ACC112 (cell line): Measurements from ENCODE around the gene ADAMTS3.

Source experiments
- H2AFZ ChIP-seq: fragments of 200-600 bp; sonication (generic); one replicate; pipeline ENCODE4 v1.6.0; 2017; ENCODE audit warnings: antibody characterized with exemption, low read length; ENCODE audit not compliant: unreplicated experiment
- H3K27ac ChIP-seq: fragments of 200-600 bp; sonication (generic); 2 replicates; pipeline ENCODE4 v1.5.1; 2014; ENCODE audit warnings: low read depth, mild to moderate bottlenecking, antibody characterized with exemption, low read length, moderate library complexity
- H3K27me3 ChIP-seq: fragments of 200-600 bp; sonication (generic); 2 replicates; pipeline ENCODE4 v1.6.1; 2014; ENCODE audit warnings: mild to moderate bottlenecking, antibody characterized with exemption, low read length, moderate library complexity, mixed read lengths; ENCODE audit not compliant: insufficient read depth
- H3K36me3 ChIP-seq: fragments of 200-600 bp; sonication (generic); 2 replicates; pipeline ENCODE4 v1.6.1; 2016; ENCODE audit warnings: mild to moderate bottlenecking, antibody characterized with exemption, low read length, moderate library complexity, mixed read lengths; ENCODE audit not compliant: insufficient read depth
- H3K4me1 ChIP-seq: fragments of 200-600 bp; sonication (generic); one replicate; pipeline ENCODE4 v1.6.1; 2016; ENCODE audit warnings: low read length, mixed read lengths; ENCODE audit not compliant: insufficient read depth, unreplicated experiment, control insufficient read depth
- H3K4me3 ChIP-seq: fragments of 200-600 bp; sonication (generic); 2 replicates; pipeline ENCODE4 v1.5.1; 2014; ENCODE audit warnings: mild to moderate bottlenecking, low read depth, low read length
- H3K79me2 ChIP-seq: fragments of 200-600 bp; sonication (generic); one replicate; pipeline ENCODE4 v1.6.0; 2016; ENCODE audit warnings: low read length; ENCODE audit not compliant: control insufficient read depth, unreplicated experiment, insufficient read depth

The ADAMTS3 gene

DNA sequence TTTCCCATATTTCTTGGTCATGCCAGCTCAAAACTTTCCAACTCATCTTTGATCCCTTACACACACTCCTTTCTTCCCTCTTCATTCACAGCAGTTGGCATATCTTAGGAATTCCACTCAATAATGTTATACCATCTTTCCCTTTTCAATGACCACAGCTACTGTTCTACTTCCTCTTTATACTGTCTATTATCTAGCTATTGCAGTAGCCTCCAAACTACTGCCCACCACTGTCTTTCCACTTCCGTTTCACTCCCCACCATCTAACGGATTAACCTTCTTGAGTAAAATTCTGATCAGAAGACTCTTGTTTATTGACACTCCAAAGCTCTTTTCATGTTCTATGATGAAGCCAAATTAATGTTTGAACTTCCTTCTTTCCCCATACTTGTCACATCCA is 55.8 kb downstream of the ADAMTS3 start:
- no peaks in the 10 kb centered on the region for H3K4me1 ChIP-seq
- no peaks in the 10 kb centered on the region for H3K27me3 ChIP-seq
- H3K79me2 ChIP-seq, result no peaks in the 10 kb centered on the region
- H3K27ac ChIP-seq, result no peak overlapping the region
- no peak overlapping the region for H2AFZ ChIP-seq
- no peaks in the 10 kb centered on the region for H3K36me3 ChIP-seq
- H3K4me3 ChIP-seq, result no peak overlapping the region

DNA sequence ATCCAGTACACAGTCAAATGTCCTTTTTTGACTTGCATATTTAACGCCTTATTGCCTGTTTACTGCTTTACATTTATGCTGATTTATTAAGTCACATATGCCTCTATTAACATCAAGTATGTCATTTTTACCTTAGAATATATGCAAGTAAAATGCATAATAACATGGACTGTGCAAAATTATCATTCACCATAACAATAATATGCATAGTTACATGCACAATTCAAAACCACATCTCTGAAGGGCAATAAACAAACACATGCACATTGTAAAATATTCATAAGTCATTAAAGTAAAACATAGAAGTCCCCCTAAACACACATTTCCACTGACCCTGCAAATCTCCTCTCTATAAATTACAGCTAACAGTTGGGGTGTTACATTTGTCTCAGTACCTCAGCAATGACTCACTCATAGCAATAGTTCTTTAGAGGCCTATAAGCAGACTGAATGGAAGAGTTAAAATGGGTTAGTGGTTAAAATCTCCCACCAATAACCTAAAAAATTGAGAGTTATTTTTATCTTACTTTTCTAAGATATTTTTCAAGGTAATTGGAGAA is 61.1 kb downstream of the ADAMTS3 start:
- no peaks in the 10 kb centered on the region for H3K36me3 ChIP-seq
- H2AFZ ChIP-seq, result no peak overlapping the region
- H3K27ac ChIP-seq, result no peak overlapping the region
- H3K27me3 ChIP-seq, result no peaks in the 10 kb centered on the region
- no peak overlapping the region for H3K4me3 ChIP-seq
- no peaks in the 10 kb centered on the region for H3K79me2 ChIP-seq
- H3K4me1 ChIP-seq, result no peaks in the 10 kb centered on the region

DNA sequence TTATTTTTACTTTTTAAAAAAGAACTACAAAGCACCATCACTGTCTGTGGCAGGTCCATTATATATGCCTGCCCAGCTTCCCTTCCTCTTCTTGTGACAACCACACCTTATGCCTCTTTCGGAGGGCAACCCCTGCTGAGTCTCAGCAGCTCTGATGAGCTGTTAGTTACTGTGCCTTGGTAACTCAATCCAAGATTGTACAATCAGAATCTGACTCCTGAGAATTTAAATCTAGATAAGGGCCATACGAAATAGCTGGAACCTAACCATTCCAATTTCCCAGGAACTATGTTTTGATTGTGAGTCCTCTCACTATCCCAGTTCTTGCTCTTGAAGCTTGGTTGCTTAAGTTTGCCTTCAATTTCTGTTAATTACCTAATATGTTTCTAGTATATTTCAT is 61.9 kb downstream of the ADAMTS3 start:
- Histone ChIP-seq H3K27ac (no peak overlapping the region), H3K4me1 (no peaks in the 10 kb centered on the region), H3K36me3 (no peaks in the 10 kb centered on the region), H2AFZ (no peak overlapping the region), H3K27me3 (no peaks in the 10 kb centered on the region), H3K79me2 (no peaks in the 10 kb centered on the region), H3K4me3 (no peak overlapping the region)

DNA sequence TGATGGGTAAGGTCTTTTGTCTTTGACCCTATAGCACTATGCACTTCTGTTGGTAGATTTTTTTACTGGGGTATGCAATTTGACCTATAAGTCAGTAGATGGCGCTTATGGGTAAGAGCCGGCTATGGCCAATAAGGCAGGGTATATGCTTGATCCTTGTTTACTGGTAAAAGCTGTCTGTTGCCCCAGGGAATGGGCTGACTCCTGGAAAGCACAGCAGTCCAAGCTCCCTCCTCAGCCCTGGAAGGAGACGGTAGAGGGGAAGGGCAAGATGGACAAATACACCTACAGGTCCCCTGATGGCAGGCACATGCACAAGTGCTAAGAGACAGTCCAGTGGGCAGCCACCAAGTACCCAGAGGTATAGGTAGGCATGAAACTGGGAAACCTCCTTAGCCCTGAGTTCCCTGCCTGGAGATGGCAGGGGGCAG is 63.7 kb downstream of the ADAMTS3 start:
- Histone ChIP-seq H2AFZ (no peak overlapping the region), H3K79me2 (no peaks in the 10 kb centered on the region), H3K4me1 (no peaks in the 10 kb centered on the region), H3K27me3 (no peaks in the 10 kb centered on the region), H3K4me3 (no peak overlapping the region), H3K36me3 (no peaks in the 10 kb centered on the region), H3K27ac (no peak overlapping the region)

GRCh38 chr4:72500214-72500613 is 68.8 kb downstream of the ADAMTS3 start:
- no peak overlapping the region for H2AFZ ChIP-seq
- H3K79me2 ChIP-seq, result no peaks in the 10 kb centered on the region
- no peaks in the 10 kb centered on the region for H3K4me1 ChIP-seq
- no peak overlapping the region for H3K27ac ChIP-seq
- H3K4me3 ChIP-seq, result no peak overlapping the region
- no peaks in the 10 kb centered on the region for H3K36me3 ChIP-seq
- H3K27me3 ChIP-seq, result no peaks in the 10 kb centered on the region

GRCh38 chr4:72496119-72496518 is 72.9 kb downstream of the ADAMTS3 start:
- no peak overlapping the region for H3K4me3 ChIP-seq
- no peaks in the 10 kb centered on the region for H3K27me3 ChIP-seq
- no peaks in the 10 kb centered on the region for H3K79me2 ChIP-seq
- no peak overlapping the region for H2AFZ ChIP-seq
- no peaks in the 10 kb centered on the region for H3K36me3 ChIP-seq
- H3K4me1 ChIP-seq, result no peaks in the 10 kb centered on the region
- no peak overlapping the region for H3K27ac ChIP-seq

DNA sequence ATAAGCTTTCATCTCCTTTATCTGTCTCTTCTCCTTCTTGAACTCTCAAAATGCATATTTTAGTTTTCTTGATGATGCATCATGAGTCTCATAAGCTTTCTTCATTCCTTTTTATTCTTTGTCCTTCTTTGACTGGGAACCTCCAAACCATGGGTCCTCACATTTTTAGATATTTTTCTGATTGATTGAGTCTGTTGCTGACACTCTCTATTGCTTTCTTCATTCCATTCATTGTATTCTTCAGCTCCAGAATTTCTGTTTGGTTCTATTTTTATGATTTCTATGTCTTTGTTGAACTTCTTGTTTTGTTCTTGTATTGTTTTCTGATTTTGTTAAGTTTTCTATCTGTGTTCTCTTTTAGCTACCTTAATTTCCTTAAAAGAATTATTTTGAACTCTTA is 74.9 kb downstream of the ADAMTS3 start:
- Histone ChIP-seq H3K4me3 (no peak overlapping the region), H3K36me3 (no peaks in the 10 kb centered on the region), H2AFZ (no peak overlapping the region), H3K79me2 (no peaks in the 10 kb centered on the region), H3K27me3 (no peaks in the 10 kb centered on the region), H3K27ac (no peak overlapping the region), H3K4me1 (peaks cover under 1% of the 10 kb centered on the region)

DNA sequence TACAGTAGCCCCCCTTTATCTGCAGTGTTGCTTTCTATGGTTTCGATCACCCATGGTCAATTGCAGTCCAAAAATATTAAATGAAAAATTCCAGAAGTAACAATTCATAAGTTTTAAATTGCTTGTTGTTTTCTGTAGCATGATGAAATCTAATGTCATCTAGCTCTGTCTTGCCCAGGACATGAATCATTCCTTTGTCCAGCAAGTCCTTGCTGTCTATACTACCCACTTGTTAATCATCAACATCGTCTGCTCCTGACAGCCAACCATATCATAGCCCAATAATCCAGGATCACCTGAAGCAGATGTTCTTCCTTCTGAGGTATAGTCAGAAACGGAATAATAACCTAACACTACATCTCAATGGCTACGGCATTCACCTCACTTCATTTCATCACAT is 79.8 kb downstream of the ADAMTS3 start:
- peaks cover 6% of the 10 kb centered on the region for H3K4me1 ChIP-seq
- H3K27ac ChIP-seq, result peak overlapping the region; percentile 55
- peak overlapping the region; percentile 43; the same call in 1 of the 2 replicates for H3K4me3 ChIP-seq
- H2AFZ ChIP-seq, result no peak overlapping the region
- H3K36me3 ChIP-seq, result no peaks in the 10 kb centered on the region
- H3K79me2 ChIP-seq, result no peaks in the 10 kb centered on the region
- no peaks in the 10 kb centered on the region for H3K27me3 ChIP-seq

DNA sequence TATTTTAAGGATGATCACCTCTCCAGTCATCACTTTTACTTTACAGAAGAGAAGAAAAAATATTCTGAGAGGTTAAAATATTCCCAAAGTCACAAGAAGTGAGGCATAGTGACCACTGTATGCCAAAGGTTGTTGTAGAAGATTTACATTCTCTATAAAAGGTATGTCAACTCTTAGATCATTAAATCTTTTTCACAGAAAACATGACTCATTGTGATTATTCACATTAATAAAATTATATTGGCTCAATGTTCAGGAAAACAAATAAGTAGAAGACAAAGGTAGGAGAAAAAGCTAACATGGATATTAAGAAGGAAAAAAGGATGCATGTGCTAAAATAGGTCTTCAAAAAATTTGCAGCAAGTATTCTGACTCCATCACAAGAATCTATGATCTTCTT is 82.0 kb downstream of the ADAMTS3 start:
- Histone ChIP-seq H3K36me3 (no peaks in the 10 kb centered on the region), H3K79me2 (no peaks in the 10 kb centered on the region), H3K27me3 (no peaks in the 10 kb centered on the region), H3K27ac (no peak overlapping the region), H3K4me1 (peaks cover 6% of the 10 kb centered on the region), H2AFZ (no peak overlapping the region), H3K4me3 (no peak overlapping the region)

DNA sequence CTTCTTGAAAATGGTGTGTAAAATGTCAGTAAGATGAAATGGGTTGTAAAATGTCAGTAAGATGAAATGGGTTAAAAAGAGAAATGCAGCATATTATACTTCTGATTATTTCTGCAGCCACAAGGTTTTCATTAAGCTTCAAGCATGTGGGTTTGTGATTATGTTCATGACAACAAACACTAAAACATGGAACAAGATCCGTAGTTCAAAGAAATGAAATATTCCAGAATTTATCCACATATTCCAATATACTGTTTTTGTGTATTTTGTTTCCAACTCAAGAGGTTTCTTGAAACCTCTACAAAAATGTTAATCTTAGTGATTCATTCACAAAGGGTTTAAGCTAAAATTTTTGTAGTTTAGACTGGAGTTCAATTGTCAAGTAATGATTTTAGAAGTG is 84.0 kb downstream of the ADAMTS3 start:
- Histone ChIP-seq H3K27me3 (no peaks in the 10 kb centered on the region), H2AFZ (no peak overlapping the region), H3K79me2 (no peaks in the 10 kb centered on the region), H3K27ac (no peak overlapping the region), H3K4me3 (no peak overlapping the region), H3K36me3 (no peaks in the 10 kb centered on the region), H3K4me1 (peaks cover 6% of the 10 kb centered on the region)

- Histone ChIP-seq H3K4me3 (no peak overlapping the region), H3K79me2 (no peaks in the 10 kb centered on the region), H3K27me3 (no peaks in the 10 kb centered on the region), H3K27ac (no peak overlapping the region), H3K36me3 (no peaks in the 10 kb centered on the region), H3K4me1 (no peaks in the 10 kb centered on the region), H2AFZ (no peak overlapping the region)
These were observed 95.6 kb downstream of the ADAMTS3 start for GRCh38 chr4:72473434-72473900.
